Parathyroid adenoma (tissue), 2 donors: Measurements from ENCODE around the gene FAR2.

Experiments used
- H2AFZ ChIP-seq: fragments of 300-600 bp; sonication (generic); one replicate; pipeline ENCODE4 v1.7.0; 2017; ENCODE audit warnings: antibody characterized with exemption, mild to moderate bottlenecking
- H3K27ac ChIP-seq: fragments of 300-600 bp; sonication (generic); one replicate; pipeline ENCODE4 v1.7.0; 2017
- H3K27me3 ChIP-seq: fragments of 300-600 bp; sonication (generic); one replicate; pipeline ENCODE4 v1.7.0; 2017; ENCODE audit warnings: low read length; ENCODE audit not compliant: control insufficient read depth, insufficient read depth
- H3K36me3 ChIP-seq: fragments of 300-600 bp; sonication (generic); one replicate; pipeline ENCODE4 v1.7.0; 2017; ENCODE audit warnings: low read length; ENCODE audit not compliant: control insufficient read depth, insufficient read depth
- H3K4me1 ChIP-seq: fragments of 300-600 bp; sonication (generic); one replicate; pipeline ENCODE4 v1.7.0; 2017; ENCODE audit warnings: control low read depth
- H3K4me2 ChIP-seq: fragments of 300-600 bp; sonication (generic); one replicate; pipeline ENCODE4 v1.7.0; 2017; ENCODE audit warnings: low read length
- H3K4me3 ChIP-seq: fragments of 300-600 bp; sonication (generic); one replicate; pipeline ENCODE4 v1.7.0; 2017; ENCODE audit warnings: low read depth, low read length
- H3K79me2 ChIP-seq: fragments of 300-600 bp; sonication (generic); one replicate; pipeline ENCODE4 v1.7.0; 2017; ENCODE audit warnings: control low read depth
- H3K9ac ChIP-seq: fragments of 300-600 bp; sonication (generic); one replicate; pipeline ENCODE4 v1.7.0; 2017; ENCODE audit warnings: mild to moderate bottlenecking
- H3K9me3 ChIP-seq: fragments of 300-600 bp; sonication (generic); one replicate; pipeline ENCODE4 v1.7.0; 2017; ENCODE audit warnings: low read length; ENCODE audit not compliant: control insufficient read depth
- TF ChIP-seq, protein P1 (sequence below): fragments of 300-600 bp; sonication (generic); IDR thresholded peaks from one replicate; pipeline ENCODE4 v1.7.0; 2017; ENCODE audit warnings: antibody characterized with exemption, mild to moderate bottlenecking
- donor health status: primary hyperparathyroidism.

FAR2 gene

DNA sequence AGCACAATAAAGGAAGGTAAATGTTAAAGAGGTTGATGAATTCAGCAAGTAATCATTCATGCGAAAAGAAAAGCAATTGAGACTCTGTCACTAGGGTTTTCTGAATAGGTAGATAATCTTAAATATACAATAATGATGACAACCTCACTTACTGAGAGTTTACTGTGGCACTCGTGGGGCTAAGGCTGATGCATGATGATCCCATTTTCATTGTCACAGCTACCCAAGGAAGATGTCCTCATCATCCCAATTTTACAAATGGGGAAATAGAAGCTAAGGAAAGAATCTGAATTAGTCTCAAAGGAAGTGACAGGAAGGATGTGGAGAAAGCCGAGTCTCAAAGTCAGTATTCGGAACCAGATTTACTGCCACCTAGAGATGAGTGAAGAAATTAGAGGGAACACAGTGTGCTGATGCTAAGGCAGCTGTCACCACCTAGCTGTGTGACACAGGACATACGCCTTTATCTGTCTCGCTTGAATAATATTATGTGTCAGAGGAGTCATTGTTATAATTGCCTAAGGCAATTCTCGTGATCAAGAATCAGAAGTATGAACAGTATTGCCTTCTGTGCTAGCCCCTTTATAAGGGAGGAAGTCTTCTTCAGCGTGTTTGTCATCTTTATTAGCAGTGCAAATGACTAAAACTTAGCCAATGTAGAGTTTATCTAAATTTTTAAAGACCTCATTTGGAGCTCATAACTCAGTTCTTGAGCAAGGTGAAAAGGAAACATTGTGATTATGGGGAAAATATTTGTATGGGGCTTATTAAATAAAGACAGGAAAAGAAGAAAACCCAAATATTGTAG is 168.7 kb downstream of the FAR2 start:
- Histone ChIP-seq H3K36me3 (no peaks in the 10 kb centered on the region), H3K4me3 (no peak overlapping the region), H3K27me3 (no peaks in the 10 kb centered on the region), H3K79me2 (no peaks in the 10 kb centered on the region), H3K27ac (no peak overlapping the region), H3K4me1 (peaks cover 5% of the 10 kb centered on the region), H3K9ac (no peak overlapping the region), H3K4me2 (no peak overlapping the region), H2AFZ (peak overlapping the region; percentile 57), H3K9me3 (no peaks in the 10 kb centered on the region)
- TF ChIP-seq, protein P1, sequence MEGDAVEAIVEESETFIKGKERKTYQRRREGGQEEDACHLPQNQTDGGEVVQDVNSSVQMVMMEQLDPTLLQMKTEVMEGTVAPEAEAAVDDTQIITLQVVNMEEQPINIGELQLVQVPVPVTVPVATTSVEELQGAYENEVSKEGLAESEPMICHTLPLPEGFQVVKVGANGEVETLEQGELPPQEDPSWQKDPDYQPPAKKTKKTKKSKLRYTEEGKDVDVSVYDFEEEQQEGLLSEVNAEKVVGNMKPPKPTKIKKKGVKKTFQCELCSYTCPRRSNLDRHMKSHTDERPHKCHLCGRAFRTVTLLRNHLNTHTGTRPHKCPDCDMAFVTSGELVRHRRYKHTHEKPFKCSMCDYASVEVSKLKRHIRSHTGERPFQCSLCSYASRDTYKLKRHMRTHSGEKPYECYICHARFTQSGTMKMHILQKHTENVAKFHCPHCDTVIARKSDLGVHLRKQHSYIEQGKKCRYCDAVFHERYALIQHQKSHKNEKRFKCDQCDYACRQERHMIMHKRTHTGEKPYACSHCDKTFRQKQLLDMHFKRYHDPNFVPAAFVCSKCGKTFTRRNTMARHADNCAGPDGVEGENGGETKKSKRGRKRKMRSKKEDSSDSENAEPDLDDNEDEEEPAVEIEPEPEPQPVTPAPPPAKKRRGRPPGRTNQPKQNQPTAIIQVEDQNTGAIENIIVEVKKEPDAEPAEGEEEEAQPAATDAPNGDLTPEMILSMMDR: peak; percentile 89

DNA sequence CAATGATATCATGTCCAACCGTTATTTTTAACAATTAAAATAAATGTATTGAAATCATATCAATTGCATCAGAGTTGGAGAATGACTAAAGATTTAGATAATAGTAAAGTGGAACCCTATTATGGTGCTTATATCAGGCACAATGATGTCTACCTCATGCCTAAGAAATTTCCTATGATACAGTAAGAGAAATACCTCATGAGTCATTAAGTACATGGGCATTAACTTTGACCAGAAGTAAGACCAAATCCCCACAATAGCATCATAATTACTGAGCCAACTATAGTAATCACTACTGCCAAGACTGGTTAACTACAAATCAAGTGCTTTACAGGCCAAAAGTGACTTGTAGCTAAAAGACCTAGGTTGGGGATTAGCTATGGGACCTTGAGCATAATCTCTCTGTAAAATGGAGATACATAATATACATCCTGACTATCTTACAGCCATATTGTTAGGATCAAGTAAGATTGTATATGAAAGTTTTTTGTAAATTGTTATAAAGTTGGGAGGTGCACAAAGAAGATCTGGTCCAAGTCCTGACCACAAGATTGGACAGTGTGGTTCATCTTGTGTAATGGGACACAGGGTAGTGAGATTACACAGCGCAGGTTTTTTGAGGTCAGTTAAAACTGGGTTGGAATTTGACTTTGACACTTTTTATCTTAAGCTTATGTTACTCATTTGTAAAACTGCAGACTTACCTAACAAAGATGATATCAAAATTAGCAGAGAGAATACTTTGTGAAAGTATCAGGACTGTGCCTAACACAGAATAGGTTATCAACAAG is 171.4 kb downstream of the FAR2 start:
- Histone ChIP-seq H3K4me3 (no peak overlapping the region), H3K9ac (no peak overlapping the region), H2AFZ (no peak overlapping the region), H3K79me2 (no peaks in the 10 kb centered on the region), H3K36me3 (no peaks in the 10 kb centered on the region), H3K27ac (no peak overlapping the region), H3K4me1 (peaks cover 5% of the 10 kb centered on the region), H3K4me2 (no peak overlapping the region), H3K9me3 (no peaks in the 10 kb centered on the region), H3K27me3 (no peaks in the 10 kb centered on the region)
- TF ChIP-seq, protein P1: no peak

DNA sequence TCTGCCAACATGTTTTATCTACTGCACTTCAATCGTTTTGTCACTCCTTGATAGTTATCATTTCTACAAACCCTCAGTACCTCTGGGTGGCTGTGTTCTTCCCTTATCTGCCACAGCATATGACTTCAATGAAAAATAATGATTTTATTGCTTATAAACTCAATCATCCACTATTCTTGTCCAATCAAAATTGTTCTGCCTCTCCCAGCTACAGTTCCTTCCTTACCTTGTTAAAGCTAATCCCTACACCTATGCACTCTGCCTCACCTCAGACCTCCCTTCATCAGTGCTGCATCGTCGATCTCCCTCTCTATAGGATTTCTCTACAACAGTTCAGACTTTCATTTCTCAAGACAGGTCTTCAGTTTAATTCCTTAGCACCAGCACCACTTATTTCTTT is 173.1 kb downstream of the FAR2 start:
- Histone ChIP-seq H3K4me3 (no peak overlapping the region), H3K9me3 (no peaks in the 10 kb centered on the region), H3K9ac (no peak overlapping the region), H2AFZ (no peak overlapping the region), H3K79me2 (no peaks in the 10 kb centered on the region), H3K4me1 (peaks cover 5% of the 10 kb centered on the region), H3K4me2 (no peak overlapping the region), H3K27me3 (no peaks in the 10 kb centered on the region), H3K27ac (no peak overlapping the region), H3K36me3 (no peaks in the 10 kb centered on the region)
- TF ChIP-seq, protein P1: no peak

GRCh38 chr12:29329411-29329810 is 180.3 kb downstream of the FAR2 start:
- Histone ChIP-seq H3K27me3 (no peaks in the 10 kb centered on the region), H3K9ac (no peak overlapping the region), H3K4me3 (no peak overlapping the region), H3K9me3 (no peaks in the 10 kb centered on the region), H3K79me2 (no peaks in the 10 kb centered on the region), H2AFZ (no peak overlapping the region), H3K4me2 (no peak overlapping the region), H3K4me1 (no peaks in the 10 kb centered on the region), H3K27ac (no peak overlapping the region), H3K36me3 (no peaks in the 10 kb centered on the region)
- TF ChIP-seq, protein P1: no peak
